Panc1 (cell line): ENCODE data around the gene DDAH2. TPM values are rescaled to one million over a fixed set of nuclear protein-coding genes. Genes with fewer than 3 reads are reported as not detected.

Experiments used
- ATAC-seq: fragments of 200-7000 bp; cut with Tn5 transposase; 2 replicates; pipeline ENCODE4 v1.9.1; 2020; ENCODE audit warnings: mild to moderate bottlenecking, moderate library complexity
- BruUV-seq: library from RNA; stranded (reverse); fragments of 400-500 nt; replicated peaks from 2 replicates; lab custom pipeline; 2021; lab: Mats Ljungman, UMichigan
- CTCF ChIA-PET: fragments of 300-600 bp; sonication (Branson Sonifier 250); formaldehyde crosslinking; loops from one replicate; lab custom pipeline; 2022; ENCODE audit warnings: antibody characterized with exemption; lab: Charles Lee
- POLR2A ChIA-PET: fragments of 300-600 bp; sonication (Branson Sonifier 250); formaldehyde crosslinking; loops from one replicate; lab custom pipeline; 2022; ENCODE audit warnings: antibody characterized with exemption; lab: Charles Lee
- DNase-seq: peaks from one replicate; pipeline ENCODE4 v3.0.0-alpha.2; 2010; ENCODE audit warnings: low read depth, low spot score
- H3K27ac ChIP-seq: 2 replicates; pipeline ENCODE4 v1.5.1; 2011; ENCODE audit warnings: mild to moderate bottlenecking, low read length, inconsistent platforms
- H3K27me3 ChIP-seq: fragments of 200-500 bp; sonication (Bioruptor generic); 2 replicates; pipeline ENCODE4 v1.6.0; 2014; ENCODE audit warnings: low read length, inconsistent platforms; ENCODE audit not compliant: control insufficient read depth, insufficient read depth
- H3K36me3 ChIP-seq: fragments of 200-500 bp; sonication (Bioruptor generic); 2 replicates; pipeline ENCODE4 v1.5.1; 2014; ENCODE audit warnings: inconsistent platforms, mild to moderate bottlenecking, low read length, moderate library complexity; ENCODE audit not compliant: control insufficient read depth, insufficient read depth
- H3K4me1 ChIP-seq: 2 replicates; pipeline ENCODE4 v1.5.1; 2011; ENCODE audit warnings: inconsistent platforms, mild to moderate bottlenecking, low read length, moderate library complexity; ENCODE audit not compliant: control insufficient read depth, insufficient read depth
- H3K4me3 ChIP-seq, 2 experiments: 2 replicates each; pipeline ENCODE4 v1.5.1; 2011 to 2012; ENCODE audit warnings: low read depth in 2 of 2, low read length in 2 of 2, mild to moderate bottlenecking in 2 of 2, inconsistent platforms in 1 of 2, moderate library complexity in 1 of 2
- H3K9me3 ChIP-seq: fragments of 200-500 bp; sonication (Bioruptor generic); 2 replicates; pipeline ENCODE4 v1.5.1; 2014; ENCODE audit warnings: low read depth, mild to moderate bottlenecking, inconsistent platforms, low read length, moderate library complexity; ENCODE audit not compliant: control insufficient read depth, insufficient read depth
- CTCF ChIP-seq: fragments of 450-650 bp; IDR thresholded peaks from 2 replicates; pipeline ENCODE4 v1.5.1; 2017; ENCODE audit warnings: mild to moderate bottlenecking
- POLR2AphosphoS5 ChIP-seq: IDR thresholded peaks from 2 replicates; pipeline ENCODE4 v1.6.1; 2012; ENCODE audit warnings: mild to moderate bottlenecking, low read depth, low read length, moderate library complexity
- REST ChIP-seq, 2 experiments: IDR thresholded peaks; 2 replicates each; pipeline ENCODE4 v1.6.1; 2011 to 2012; ENCODE audit warnings: low read depth in 2 of 2, control low read depth in 1 of 2, low read length in 1 of 2, mild to moderate bottlenecking in 1 of 2, moderate library complexity in 1 of 2; ENCODE audit not compliant: insufficient read depth in 1 of 2
- SIN3A ChIP-seq: IDR thresholded peaks from 2 replicates; pipeline ENCODE4 v1.6.1; 2012; ENCODE audit warnings: low read depth, mild to moderate bottlenecking, low read length, moderate library complexity, borderline replicate concordance; ENCODE audit not compliant: insufficient read depth
- TCF7L2 ChIP-seq: IDR thresholded peaks from 2 replicates; pipeline ENCODE4 v1.6.1; 2011; ENCODE audit warnings: mild to moderate bottlenecking, low read depth, low read length, inconsistent platforms
- in situ Hi-C: cut with HindIII; loops from 2 replicates; pipeline ENCODE4 v1.10.0; 2016; ENCODE audit warnings: low sequenced_read_pairs, low pct_unique_long_range_greater_than_20kb
- intact Hi-C: fragments of 100-400 bp; cut with micrococcal nuclease; formaldehyde crosslinking; loops from one replicate; pipeline ENCODE4 v1.10.0; 2022; ENCODE audit not compliant: unreplicated experiment
- total RNA-seq: library from RNA; stranded (reverse); gene quantifications from one replicate; pipeline ENCODE4 v1.2.1, GENCODE V29; 2021; ENCODE audit not compliant: unreplicated experiment

The DDAH2 gene
- total RNA-seq, 1 experiment from 2014 or later, result 104 TPM

- no TSS peak for BruUV-seq
- in situ Hi-C loops (no loop called here), intact Hi-C loops (no loop called here)
- ChIA-PET POLR2A (no interaction called here), CTCF (no interaction called here)
- ATAC-seq (no peak), DNase-seq (no peak)
- Histone ChIP-seq H3K4me1 (no peaks in the 10 kb centered on the region), H3K27ac (no peak overlapping the region), H3K27me3 (no peaks in the 10 kb centered on the region), H3K9me3 (no peaks in the 10 kb centered on the region), H3K36me3 (no peaks in the 10 kb centered on the region), H3K4me3 (no peak overlapping the region)
- TF ChIP-seq SIN3A (no peak), CTCF (no peak), POLR2AphosphoS5 (no peak)
Measured at GRCh38 chr6:31717499-31718222, 11.4 kb downstream of the DDAH2 start.

- intact Hi-C loops (no loop called here), in situ Hi-C loops (no loop called here)
- POLR2A ChIA-PET, result no interaction called here
- CTCF ChIA-PET, result interaction anchor here (0.6 kb wide), 1 partner anchor 122 kb away, joined by 4 read pairs; no protein-coding TSS in a partner anchor
- TF ChIP-seq CTCF (no peak), REST (IDR thresholded peaks at IDR 0.05; ENCODE audit: insufficient read depth in 1 of 2, low read depth in 2 of 2, low read length in 1 of 2) (no peak), SIN3A (no peak), TCF7L2 (no peak), POLR2AphosphoS5 (no peak)
- Histone ChIP-seq H3K4me1 (no peaks in the 10 kb centered on the region; the same call in 1 of the 2 replicates), H3K9me3 (no peaks in the 10 kb centered on the region), H3K27ac (no peak within 1 kb of the TSS), H3K4me3 (no peak within 1 kb of the TSS), H3K27me3 (no peaks in the 10 kb centered on the region), H3K36me3 (no peaks in the 10 kb centered on the region)
- 0 out of 2 replicates have a peak, but pooled peaks have one; percentile 6 for ATAC-seq
- BruUV-seq, result no TSS peak
- DNase-seq, result no peak
Measured at GRCh38 chr6:31715022-31715958, 13.8 kb downstream of the DDAH2 start, which contains the start of gene LY6G6D. LY6G6D (plus strand) TSS chr6:31715348; CDS start chr6:31715356, 8 bp downstream.
